Liver (tissue), 3 donors: ENCODE data around the gene TSPEAR.

Experiments used
- ATF3 ChIP-seq: IDR thresholded peaks from 2 replicates; pipeline ENCODE4 v1.6.1; 2016; ENCODE audit warnings: antibody characterized with exemption
- GABPA ChIP-seq, 2 donors: IDR thresholded peaks in 1 of 2; conservative IDR thresholded peaks in 1 of 2; 2 replicates each; pipeline ENCODE4 v1.6.1; 2016; ENCODE audit warnings: antibody characterized with exemption in 2 of 2, mild to moderate bottlenecking in 1 of 2, moderate library complexity in 1 of 2
- JUND ChIP-seq, 2 donors: IDR thresholded peaks; 2 replicates each; pipeline ENCODE4 v1.6.1; 2016; ENCODE audit warnings: antibody characterized with exemption in 2 of 2
- REST ChIP-seq: IDR thresholded peaks from 2 replicates; pipeline ENCODE4 v1.6.1; 2016; ENCODE audit warnings: antibody characterized with exemption, mild to moderate bottlenecking
- TAF1 ChIP-seq: conservative IDR thresholded peaks from 2 replicates; pipeline ENCODE4 v1.6.1; 2016; ENCODE audit warnings: antibody characterized with exemption, mild to moderate bottlenecking
- TF ChIP-seq, protein P1 (sequence below): fragments of 150-350 bp; IDR thresholded peaks from 2 replicates; pipeline ENCODE4 v1.5.1; 2017; ENCODE audit warnings: improper control_type of control experiment, low read depth, low read length; ENCODE audit not compliant: missing input control
- donor health status: healthy.
- donor health status: healthy.

GRCh38 chr21:44706706-44707581, 4.4 kb downstream of the TSPEAR start:
- TF ChIP-seq ATF3 (no peak), GABPA (IDR thresholded peaks at IDR 0.05 in 1 of 2, conservative IDR thresholded peaks at IDR 0.05 in 1 of 2) (no peak), JUND (IDR thresholded peaks at IDR 0.05) (no peak), TAF1 (no peak), REST (no peak)
- TF ChIP-seq, protein P1, sequence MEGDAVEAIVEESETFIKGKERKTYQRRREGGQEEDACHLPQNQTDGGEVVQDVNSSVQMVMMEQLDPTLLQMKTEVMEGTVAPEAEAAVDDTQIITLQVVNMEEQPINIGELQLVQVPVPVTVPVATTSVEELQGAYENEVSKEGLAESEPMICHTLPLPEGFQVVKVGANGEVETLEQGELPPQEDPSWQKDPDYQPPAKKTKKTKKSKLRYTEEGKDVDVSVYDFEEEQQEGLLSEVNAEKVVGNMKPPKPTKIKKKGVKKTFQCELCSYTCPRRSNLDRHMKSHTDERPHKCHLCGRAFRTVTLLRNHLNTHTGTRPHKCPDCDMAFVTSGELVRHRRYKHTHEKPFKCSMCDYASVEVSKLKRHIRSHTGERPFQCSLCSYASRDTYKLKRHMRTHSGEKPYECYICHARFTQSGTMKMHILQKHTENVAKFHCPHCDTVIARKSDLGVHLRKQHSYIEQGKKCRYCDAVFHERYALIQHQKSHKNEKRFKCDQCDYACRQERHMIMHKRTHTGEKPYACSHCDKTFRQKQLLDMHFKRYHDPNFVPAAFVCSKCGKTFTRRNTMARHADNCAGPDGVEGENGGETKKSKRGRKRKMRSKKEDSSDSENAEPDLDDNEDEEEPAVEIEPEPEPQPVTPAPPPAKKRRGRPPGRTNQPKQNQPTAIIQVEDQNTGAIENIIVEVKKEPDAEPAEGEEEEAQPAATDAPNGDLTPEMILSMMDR, result no peak
